ENCODE measurements around the gene RAI1.
"Not testable (repeated sequence)": the region's sequence is repeated elsewhere in the genome, so short reads cannot be mapped to it uniquely, and the experiment has no call there.

RAI1 gene, protein sequence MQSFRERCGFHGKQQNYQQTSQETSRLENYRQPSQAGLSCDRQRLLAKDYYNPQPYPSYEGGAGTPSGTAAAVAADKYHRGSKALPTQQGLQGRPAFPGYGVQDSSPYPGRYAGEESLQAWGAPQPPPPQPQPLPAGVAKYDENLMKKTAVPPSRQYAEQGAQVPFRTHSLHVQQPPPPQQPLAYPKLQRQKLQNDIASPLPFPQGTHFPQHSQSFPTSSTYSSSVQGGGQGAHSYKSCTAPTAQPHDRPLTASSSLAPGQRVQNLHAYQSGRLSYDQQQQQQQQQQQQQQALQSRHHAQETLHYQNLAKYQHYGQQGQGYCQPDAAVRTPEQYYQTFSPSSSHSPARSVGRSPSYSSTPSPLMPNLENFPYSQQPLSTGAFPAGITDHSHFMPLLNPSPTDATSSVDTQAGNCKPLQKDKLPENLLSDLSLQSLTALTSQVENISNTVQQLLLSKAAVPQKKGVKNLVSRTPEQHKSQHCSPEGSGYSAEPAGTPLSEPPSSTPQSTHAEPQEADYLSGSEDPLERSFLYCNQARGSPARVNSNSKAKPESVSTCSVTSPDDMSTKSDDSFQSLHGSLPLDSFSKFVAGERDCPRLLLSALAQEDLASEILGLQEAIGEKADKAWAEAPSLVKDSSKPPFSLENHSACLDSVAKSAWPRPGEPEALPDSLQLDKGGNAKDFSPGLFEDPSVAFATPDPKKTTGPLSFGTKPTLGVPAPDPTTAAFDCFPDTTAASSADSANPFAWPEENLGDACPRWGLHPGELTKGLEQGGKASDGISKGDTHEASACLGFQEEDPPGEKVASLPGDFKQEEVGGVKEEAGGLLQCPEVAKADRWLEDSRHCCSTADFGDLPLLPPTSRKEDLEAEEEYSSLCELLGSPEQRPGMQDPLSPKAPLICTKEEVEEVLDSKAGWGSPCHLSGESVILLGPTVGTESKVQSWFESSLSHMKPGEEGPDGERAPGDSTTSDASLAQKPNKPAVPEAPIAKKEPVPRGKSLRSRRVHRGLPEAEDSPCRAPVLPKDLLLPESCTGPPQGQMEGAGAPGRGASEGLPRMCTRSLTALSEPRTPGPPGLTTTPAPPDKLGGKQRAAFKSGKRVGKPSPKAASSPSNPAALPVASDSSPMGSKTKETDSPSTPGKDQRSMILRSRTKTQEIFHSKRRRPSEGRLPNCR (N-terminal part only)

DNA sequence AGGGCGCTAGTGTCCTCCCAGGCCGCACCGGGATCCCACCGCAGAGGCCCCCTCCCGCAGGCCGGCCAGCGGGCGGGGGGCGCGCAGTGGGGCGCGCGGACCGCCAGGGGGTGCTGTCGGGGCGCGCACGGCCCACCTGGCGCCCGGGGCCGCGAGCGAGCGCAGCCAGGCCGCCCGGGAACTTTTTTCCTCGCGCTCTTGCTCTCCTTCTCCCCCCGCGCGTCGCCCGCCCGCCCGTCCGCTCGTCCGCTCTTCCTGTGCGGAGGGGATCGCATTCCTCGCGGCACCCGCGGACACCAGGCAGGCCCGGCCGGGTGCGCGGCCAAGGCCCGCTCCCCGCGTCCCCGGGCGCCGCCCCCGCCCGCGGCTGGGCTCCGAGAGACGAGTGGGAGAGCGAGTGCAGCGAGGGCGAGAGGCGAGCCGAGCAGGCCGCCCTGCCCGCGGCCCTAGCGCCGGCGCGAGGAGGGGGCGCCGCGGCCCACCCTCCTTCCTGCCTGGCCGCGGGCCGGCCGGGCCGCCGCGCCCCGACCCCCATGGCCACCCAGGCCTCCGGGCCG lies at the start of gene RAI1:
RAI1 (plus strand) TSS at position 272 of the 557 bp plus-strand sequence. CDS start 111,491 bp downstream, outside the sequence.
- H3K4me3 ChIP-seq (ENCODE audit: low read depth, low read length) = peak within 1 kb of the TSS; percentile 13

DNA sequence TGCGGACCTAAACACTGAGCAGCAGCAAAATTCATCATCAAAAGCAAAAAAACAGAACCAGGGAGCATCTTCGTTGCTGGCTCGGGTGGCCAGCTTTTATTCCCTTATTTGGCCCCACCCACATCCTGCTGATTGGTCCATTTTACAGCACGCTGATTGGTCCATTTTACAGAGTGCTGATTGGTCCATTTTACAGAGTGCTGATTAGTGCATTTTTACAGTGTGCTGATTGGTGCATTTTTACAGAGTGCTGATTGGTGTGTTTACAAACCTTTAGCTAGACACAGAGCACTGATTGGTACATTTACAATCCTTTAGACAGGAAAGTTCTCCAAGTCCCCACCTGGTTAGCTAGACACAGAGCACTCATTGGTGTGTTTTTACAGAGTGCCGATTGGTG lies 48.6 kb upstream of the RAI1 start:
- not testable (repeated sequence) for H3K4me3 ChIP-seq (ENCODE audit: low read depth, low read length)

DNA sequence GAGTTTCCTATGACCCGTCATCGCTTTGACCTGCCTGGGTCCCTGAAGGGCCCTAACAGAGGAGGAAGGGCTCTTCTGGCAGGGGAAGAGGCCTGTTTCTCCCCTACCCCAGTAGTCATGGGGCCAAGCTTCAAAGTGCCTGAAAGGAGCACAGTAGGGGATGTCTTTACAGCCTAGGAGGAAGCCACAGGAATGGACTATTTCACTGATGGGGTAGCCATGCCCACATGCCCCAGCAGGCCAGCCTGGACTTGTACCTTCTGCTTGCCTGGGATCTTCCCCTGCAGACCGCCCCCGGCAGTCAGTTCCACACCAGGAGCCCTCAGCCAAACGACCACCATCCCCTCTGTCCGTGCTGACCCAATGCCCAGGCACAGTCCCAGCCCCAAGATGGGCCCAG lies 47.9 kb upstream of the RAI1 start:
- no peak overlapping the region for H3K4me3 ChIP-seq (ENCODE audit: low read depth, low read length)

DNA sequence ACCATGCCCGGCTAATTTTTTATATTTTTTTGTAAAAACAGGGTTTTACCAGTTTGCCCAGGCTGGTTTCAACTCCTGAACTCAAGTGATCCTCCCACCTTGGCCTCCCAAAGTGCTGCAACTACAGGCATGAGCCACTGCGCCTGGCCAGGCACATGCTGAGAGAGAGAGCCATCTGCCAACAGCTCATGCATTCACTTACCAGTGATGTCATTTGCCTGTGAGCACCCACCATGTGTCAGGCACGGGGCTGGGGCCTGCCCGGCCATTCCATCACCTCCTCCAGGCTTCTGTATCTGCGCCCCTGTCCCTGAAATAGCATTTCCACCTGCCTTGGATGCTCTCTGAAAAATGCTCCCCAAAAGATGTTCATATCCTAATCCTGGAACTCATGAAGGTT lies 46.1 kb upstream of the RAI1 start:
- H3K4me3 ChIP-seq (ENCODE audit: low read depth, low read length) = no peak overlapping the region

DNA sequence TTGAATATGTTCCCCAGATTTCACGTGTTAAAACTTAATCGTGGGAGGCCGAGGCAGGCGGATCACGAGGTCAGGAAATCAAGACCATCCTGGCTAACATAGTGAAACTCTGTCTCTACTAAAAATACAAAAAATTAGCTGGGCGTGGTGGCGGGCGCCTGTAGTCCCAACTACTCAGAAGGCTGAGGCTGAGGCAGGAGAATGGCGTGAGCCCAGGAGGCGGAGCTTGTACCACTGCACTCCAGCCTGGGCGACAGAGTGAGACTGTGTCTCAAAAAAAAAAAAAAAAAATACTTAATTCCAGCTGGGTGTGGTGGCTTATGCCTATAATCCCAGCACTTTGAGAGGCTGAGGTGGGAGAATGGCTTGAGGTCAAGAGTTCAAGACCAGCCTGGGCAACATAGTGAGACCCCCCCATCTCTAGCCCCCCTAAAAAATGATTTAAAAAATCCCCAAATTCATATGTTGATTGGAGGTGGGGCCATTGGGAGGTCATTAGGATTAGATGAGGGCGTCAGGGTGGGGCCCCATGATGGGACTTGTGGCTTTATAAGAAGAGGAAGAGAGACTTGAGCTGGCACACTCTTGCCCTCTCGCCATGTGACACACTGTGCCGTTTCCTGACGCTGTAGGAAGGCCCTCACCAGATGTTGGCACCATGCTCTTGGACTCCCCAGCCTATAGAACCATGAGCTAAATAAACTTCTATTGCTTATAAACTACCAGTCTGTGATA lies 45.6 kb upstream of the RAI1 start:
- not testable (repeated sequence) for H3K4me3 ChIP-seq (ENCODE audit: low read depth, low read length)

DNA sequence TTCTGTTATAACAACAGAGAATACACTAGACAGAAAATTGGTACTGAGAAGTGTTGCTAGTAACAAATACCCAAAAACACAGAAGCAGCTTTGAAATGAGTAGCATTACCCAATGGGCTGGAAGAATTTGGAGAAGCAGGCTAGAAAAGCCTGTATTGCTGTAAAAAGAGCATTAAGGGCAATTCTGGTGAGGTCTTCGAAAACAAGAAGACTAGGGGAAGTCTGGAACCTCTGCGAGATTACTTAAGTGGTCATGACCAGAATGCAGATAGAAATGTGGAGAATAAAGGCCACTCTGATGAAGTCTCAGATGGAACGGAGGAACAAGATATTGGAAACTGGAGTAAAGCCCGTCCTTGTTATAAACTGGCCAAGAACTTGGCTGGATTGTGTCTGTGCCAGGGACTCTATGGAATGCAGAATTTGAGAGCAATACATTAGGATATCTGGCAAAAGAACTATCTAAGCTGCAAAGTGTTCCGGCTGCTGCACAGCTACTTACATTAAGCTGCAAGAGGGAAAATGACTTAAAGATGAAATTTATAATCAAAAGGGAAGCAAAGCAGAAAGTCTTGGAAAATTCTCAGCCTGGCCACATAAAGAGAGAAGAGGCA lies 44.9 kb upstream of the RAI1 start:
- no peak overlapping the region for H3K4me3 ChIP-seq (ENCODE audit: low read depth, low read length)

DNA sequence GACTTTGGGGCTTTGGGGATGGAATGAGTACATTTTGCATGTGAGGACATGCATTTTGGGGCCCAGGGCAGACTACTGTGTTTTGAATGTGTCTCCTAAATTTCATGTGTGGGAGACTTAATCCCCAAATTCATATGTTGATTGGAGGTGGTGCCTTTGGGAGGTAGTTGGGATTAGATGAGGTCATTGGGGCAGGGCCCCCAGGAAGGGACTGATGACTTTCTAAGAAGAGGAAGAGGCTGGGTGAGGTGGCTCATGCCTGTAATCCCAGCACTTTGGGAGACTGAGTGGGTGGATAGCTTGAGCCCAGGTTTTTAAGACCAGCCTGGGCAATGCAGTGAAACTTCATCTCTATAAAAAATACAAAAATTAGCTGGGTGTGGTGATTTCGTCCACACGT lies 42.8 kb upstream of the RAI1 start:
- no peak overlapping the region for H3K4me3 ChIP-seq (ENCODE audit: low read depth, low read length)

DNA sequence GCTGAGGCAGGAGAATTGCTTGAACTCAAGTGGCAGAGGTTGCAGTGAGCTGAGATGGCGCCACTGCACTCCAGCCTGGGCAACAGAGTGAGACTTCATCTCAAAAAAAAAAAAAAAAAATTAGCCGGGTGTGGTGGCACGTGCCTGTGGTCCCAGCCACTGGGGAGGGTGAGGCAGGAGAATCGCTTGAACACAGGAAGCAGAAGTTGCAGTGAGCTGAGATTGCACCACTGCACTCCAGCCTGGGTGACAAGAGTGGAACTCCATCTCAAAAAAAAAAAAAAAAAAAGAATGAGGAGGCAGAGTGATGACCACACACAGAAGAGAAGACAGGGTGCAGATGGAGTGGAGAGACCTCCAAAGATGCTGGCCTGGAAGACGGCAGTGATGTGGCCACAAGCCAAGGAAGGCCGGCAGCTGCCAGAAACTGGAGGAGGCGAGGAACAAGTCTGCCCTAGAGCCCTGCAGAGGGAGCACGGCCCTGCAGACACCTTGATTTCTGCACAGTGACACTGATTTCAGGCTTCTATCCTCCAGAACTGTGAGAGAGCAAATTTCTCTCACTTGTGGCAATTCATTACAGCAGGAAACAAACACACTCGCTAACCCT lies 41.5 kb upstream of the RAI1 start:
- not testable (repeated sequence) for H3K4me3 ChIP-seq (ENCODE audit: low read depth, low read length)

DNA sequence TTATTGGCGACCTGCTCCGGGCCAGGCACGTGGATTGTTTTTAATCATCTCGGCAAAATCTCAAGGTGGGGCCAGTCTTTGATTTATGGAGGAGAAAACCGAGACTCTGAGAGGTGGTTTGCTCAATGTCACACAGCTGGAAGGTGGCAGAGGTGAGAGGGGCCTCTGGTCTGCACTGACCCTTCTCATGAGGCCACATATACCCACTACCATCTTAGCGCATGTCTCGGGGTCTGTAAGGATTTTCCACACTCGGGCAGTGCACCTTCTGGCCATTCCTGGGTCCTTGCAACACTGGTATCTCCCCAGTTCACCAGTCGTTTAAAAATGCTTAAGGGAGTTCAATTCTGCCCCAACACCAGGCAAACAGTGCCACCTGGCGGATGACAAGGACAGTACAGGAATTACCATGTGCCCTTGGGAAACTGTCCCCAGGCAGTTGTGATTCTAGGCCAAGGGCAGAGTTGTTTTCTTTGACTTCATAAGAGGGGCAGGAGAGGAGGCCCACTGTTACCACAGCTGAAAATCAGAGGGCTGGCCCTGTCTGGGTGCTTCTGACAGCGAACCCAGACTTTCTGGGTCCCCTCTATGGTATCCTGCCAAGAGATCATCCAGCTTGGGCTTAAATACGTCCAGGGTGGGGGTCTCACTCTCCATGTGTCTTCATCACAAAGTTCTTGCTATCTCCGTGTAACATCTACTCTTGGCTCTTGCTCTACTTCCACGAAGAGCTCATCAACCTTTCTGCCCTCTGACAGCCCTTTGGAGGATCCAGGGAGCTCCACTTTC lies 39.4 kb upstream of the RAI1 start:
- H3K4me3 ChIP-seq (ENCODE audit: low read depth, low read length) = no peak overlapping the region

DNA sequence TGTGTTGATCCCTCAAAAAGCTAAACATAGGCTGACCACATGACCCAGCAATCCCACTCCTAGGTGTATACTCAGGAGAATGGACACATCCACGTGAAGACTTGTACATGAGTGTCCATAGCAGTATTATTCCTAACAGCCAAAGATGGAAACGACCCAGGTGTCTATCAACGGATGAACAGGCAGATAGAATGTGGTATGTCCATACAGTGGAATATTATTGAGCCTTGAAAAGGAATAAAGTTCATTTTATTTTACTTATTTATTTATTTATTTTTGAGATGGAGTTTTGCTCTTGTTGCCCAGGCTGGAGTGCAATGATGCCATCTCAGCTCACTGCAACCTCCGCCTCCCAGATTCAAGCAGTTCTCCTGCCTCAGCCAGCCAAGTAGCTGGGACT lies 36.1 kb upstream of the RAI1 start:
- H3K4me3 ChIP-seq (ENCODE audit: low read depth, low read length) = not testable (repeated sequence)

DNA sequence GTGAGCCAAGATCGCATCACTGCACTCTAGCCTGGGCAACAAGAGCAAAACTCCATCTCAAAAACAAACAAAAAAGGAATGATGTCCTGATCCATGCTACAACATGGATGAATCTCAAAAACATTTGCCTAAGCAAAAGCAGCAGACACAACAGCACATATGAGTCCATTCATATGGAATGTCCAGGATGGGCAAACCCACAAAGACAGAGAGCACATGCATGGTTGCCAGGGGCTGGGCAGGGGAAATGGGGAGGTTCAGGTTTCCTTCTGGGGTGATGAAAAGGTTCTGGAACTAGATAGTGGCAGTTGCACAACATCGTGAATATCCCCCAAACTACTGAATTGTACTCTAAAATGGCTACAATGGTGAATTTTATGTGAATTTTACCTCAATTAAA lies 35.3 kb upstream of the RAI1 start:
- no peak overlapping the region for H3K4me3 ChIP-seq (ENCODE audit: low read depth, low read length)

DNA sequence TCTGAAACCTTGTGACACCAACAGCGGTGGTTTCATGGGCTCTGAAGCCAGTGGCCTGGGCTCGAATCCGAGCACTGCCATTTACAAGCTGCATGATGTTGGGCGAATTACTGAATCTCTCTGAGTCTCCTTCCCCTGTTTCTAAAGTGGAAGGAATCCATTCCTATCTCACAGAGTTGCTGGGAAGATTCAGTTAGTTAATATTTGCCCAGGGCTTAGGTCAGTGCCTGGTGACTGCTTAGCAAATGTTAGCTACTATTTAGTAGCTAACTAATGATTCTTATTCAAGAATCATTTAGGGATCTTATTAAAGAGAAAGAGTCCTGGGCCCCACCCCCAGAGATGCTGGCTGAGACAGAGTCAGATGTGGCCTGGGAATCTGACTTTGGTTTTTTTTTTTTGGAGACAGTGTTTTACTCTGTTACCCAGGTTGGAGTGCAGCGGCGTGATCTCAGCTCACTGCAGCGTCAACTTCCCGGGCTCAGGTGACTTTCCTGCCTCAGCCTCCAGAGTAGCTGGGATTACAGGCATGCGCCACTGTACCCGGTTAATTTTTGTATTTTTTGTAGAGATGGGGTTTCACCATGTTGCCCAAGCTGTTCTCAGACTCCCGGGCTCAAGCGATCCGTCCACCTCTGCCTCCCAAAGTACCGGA lies 33.6 kb upstream of the RAI1 start:
- H3K4me3 ChIP-seq (ENCODE audit: low read depth, low read length) = no peak overlapping the region

DNA sequence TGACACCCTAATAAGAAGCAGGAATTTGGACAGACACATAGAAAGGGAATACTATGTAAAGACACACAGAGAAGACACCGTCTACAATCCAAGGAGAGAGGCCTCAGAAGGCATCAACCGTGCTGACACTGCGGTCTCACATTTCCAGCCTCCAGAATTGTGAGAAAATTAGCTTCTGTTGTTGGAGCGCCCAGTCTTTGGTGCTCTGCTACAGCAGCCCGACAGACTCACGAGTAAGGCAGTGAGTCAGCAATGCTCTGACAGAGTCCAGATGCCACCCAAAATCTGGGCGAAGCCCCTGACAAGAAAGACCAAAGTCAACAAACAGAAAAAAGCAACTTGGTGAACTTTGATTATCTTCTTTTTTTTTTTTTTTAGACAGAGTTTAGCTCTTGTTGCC lies 32.5 kb upstream of the RAI1 start:
- H3K4me3 ChIP-seq (ENCODE audit: low read depth, low read length) = no peak overlapping the region

DNA sequence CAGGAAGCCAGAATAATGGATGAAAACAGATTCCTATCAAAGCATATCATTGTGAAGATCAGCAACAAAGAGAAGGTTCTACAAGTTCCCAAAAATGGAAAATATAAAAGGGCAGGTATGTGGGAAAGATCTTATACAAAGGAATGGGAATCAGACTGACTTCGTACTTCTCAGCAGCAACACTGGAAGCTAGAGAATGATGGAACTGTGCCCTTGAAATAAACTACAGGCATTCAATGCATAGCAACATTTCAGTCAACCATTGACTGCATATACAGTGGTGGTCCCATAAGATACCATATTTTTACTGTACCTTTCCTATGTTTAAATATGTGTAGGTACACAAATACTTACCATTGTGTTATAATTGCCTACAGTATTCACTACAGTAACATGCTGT lies 30.3 kb upstream of the RAI1 start:
- H3K4me3 ChIP-seq (ENCODE audit: low read depth, low read length) = no peak overlapping the region

DNA sequence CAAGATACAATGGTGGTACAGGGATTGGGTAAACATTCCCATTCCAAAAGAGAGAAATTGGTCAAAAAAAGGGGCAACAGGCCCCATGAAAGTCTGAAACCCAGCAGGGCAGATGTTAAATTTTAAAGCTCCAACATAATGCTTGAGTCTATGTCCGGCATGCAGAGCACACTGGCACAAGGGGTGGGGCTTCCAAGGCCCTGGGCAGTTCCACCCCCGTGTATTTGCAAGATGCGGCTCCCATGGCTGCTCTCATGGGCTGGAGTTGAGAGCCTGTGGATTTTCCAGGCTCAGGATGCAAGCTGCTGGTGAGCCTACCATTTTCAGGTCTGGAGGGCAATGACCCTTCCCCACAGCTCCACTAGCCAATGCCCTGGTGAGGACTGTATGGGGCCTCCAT lies 27.9 kb upstream of the RAI1 start:
- no peak overlapping the region for H3K4me3 ChIP-seq (ENCODE audit: low read depth, low read length)

DNA sequence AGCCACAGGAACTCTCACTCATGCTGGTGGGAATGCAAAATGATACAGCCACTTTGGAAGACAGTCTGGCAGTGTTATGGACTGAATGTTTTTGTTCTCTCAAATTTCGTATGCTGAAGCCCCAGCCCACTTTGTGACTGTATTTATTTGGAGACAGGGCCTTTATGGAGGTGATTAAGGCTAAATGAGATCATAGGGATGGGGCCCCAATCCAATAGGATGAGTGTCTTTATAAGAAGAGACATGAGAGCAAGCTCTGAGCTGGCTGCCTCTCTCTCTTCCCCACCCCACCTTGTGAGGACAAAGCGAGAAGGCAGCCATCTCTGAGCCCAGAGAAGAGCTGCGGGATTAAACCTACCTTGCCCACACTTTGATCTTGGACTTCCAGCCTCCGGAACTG lies 21.9 kb upstream of the RAI1 start:
- no peak overlapping the region for H3K4me3 ChIP-seq (ENCODE audit: low read depth, low read length)

DNA sequence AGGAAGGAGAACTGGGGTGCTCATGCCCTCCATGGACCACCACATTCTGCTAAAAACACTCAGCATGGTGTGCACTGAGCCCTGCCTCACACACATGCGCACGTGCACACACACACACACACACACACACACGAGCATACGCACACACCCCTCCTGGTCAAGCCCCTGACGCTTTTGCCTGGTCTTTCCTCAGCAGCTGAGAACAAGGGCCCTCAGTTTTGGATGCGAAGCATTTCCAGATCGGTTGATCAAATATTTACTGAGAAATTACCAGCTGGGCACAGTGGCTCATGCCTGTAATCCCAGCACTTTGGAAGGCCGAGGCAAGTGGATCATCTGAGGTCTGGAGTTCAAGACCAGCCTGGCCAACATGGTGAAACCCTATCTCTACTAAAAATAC lies 20.1 kb upstream of the RAI1 start:
- no peak overlapping the region for H3K4me3 ChIP-seq (ENCODE audit: low read depth, low read length)

DNA sequence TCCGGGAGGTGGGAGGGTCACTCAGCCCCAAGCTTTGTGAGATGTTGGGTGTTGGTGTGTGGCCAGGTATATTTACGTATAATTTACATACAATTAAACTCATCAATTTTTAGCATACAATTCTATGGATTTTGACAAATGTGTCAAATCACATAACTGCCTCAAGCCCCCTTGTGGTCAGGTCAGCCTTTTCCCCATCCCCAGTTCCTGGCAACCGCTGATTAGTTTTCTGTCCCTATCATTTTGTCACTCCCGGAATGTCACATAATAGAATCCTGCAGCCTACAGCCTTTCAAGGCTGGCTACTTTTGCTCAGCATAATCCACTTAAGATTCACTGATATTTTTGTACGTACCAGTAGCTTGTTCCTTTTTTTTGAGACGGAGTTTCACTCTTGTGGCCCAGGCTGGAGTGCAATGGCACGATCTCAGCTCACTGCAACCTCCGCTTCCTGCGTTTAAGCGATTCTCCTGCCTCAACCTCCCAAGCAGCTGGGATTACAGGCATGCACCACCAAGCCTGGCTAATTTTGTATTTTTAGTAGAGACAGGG lies 19.3 kb upstream of the RAI1 start:
- no peak overlapping the region for H3K4me3 ChIP-seq (ENCODE audit: low read depth, low read length)
